ENCODE measurements around the gene FBXL19.
A peak's percentile ranks its signal among the peaks of the same experiment; 100 is the strongest.

Gene FBXL19

GRCh38 chr16:30924076-30924912 lies 922 bp downstream of the FBXL19 start (continued):
- no peak for TF ChIP-seq ZNF280D (tag by site-specific recombination; IDR thresholded peaks at IDR 0.05)
- no peak for TF ChIP-seq ZNF623 (tag by site-specific recombination; IDR thresholded peaks at IDR 0.05)
- peak; percentile 82 for TF ChIP-seq ZFHX2 (tag by site-specific recombination; conservative IDR thresholded peaks at IDR 0.05)
- peak; percentile 84 for TF ChIP-seq SP3 (tag by site-specific recombination; IDR thresholded peaks at IDR 0.05)
- TF ChIP-seq YY1 (tag by site-specific recombination; IDR thresholded peaks at IDR 0.05): peak; percentile 56; the same call in 1 of the 2 replicates
- peak; percentile 84 for TF ChIP-seq EGR2 (tag by site-specific recombination; IDR thresholded peaks at IDR 0.05; ENCODE audit: low read depth)
- 0 out of 2 replicates have a peak, but pooled peaks have one; percentile 45 for TF ChIP-seq ZNF785 (tag by site-specific recombination; IDR thresholded peaks at IDR 0.05)
- no peak; the same call in 1 of the 2 replicates for TF ChIP-seq KLF17 (tag by site-specific recombination; IDR thresholded peaks at IDR 0.05)
- no peak for TF ChIP-seq ZNF221 (tag by site-specific recombination; IDR thresholded peaks at IDR 0.05; ENCODE audit: borderline replicate concordance)
- peak; percentile 59; the same call in 1 of the 2 replicates for TF ChIP-seq ZNF692 (tag by site-specific recombination; IDR thresholded peaks at IDR 0.05)
- no peak for TF ChIP-seq ZNF311 (tag by site-specific recombination; IDR thresholded peaks at IDR 0.05; ENCODE audit: borderline replicate concordance)
- TF ChIP-seq IKZF3 (tag by site-specific recombination; IDR thresholded peaks at IDR 0.05): peak; percentile 81; the same call in 1 of the 2 replicates
- no peak for TF ChIP-seq ZNF48 (tag by site-specific recombination; IDR thresholded peaks at IDR 0.05)
- no peak for TF ChIP-seq ZNF133 (tag by site-specific recombination; IDR thresholded peaks at IDR 0.05)
- TF ChIP-seq ZNF548 (tag by site-specific recombination; IDR thresholded peaks at IDR 0.05): no peak
- peak; percentile 33; the same call in 1 of the 2 replicates for TF ChIP-seq KLF9 (tag by site-specific recombination; IDR thresholded peaks at IDR 0.05; ENCODE audit: low read depth)
- TF ChIP-seq CTCF (tag by site-specific recombination; IDR thresholded peaks at IDR 0.05): no peak
- no peak for TF ChIP-seq ZBTB48 (tag by site-specific recombination; IDR thresholded peaks at IDR 0.05)
- no peak for TF ChIP-seq ZNF76 (tag by site-specific recombination; IDR thresholded peaks at IDR 0.05; ENCODE audit: borderline replicate concordance, low read depth)
- TF ChIP-seq KLF1 (tag by site-specific recombination; IDR thresholded peaks at IDR 0.05): peak; percentile 63
- TF ChIP-seq ZBTB20 (tag by site-specific recombination; IDR thresholded peaks at IDR 0.05): peak; percentile 36; the same call in 1 of the 2 replicates
- no peak for TF ChIP-seq ZBTB44 (tag by site-specific recombination; IDR thresholded peaks at IDR 0.05)
- no peak; the same call in 1 of the 2 replicates for TF ChIP-seq BCL11B (tag by site-specific recombination; IDR thresholded peaks at IDR 0.05; ENCODE audit: low read depth)
- TF ChIP-seq ZNF513 (tag by site-specific recombination; IDR thresholded peaks at IDR 0.05): 0 out of 2 replicates have a peak, but pooled peaks have one; percentile 20
- TF ChIP-seq ZNF19 (tag by site-specific recombination; IDR thresholded peaks at IDR 0.05; ENCODE audit: low read depth): no peak
- TF ChIP-seq ZNF398 (tag by site-specific recombination; IDR thresholded peaks at IDR 0.05): peak; percentile 49
